ENCODE measurements around the gene ANKRD16.
"Not testable (repeated sequence)": the region's sequence is repeated elsewhere in the genome, so short reads cannot be mapped to it uniquely, and the experiment has no call there.

The ANKRD16 gene

GRCh38 chr10:5831446-5831782 lies 58.3 kb downstream of the ANKRD16 start:
- no peak for DNase-seq

- no peak for DNase-seq
Observed at GRCh38 chr10:5830629-5831445, 58.9 kb downstream of the ANKRD16 start.

- no peak for DNase-seq
Observed at GRCh38 chr10:5829267-5829666, 60.4 kb downstream of the ANKRD16 start.

DNA sequence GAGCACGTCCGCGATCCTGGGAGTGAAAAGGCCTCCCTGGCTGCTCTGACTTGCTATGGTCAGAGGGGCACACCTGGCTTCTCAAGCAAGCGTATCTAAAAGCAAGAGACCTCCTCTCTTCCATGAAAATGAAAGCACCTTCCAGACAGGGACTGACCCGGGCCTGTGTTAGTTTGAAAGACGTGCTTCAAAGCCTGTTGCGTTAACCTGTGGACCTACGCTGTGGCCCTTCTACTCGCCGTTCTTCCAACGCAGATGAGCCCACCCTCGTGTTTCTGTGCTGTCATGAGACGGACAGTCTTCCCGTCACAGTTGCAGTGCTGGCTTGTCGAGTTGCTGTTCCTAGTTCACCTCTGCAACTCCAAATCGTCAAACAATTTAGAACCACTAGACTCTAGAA lies 61.0 kb downstream of the ANKRD16 start:
- no peak for DNase-seq

GRCh38 chr10:5827841-5828240 lies 61.9 kb downstream of the ANKRD16 start:
- no peak for DNase-seq

GRCh38 chr10:5826511-5826910 lies 63.2 kb downstream of the ANKRD16 start:
- not testable (repeated sequence) for DNase-seq

- DNase-seq = no peak
Observed at GRCh38 chr10:5818894-5819293, 70.8 kb downstream of the ANKRD16 start.

DNA sequence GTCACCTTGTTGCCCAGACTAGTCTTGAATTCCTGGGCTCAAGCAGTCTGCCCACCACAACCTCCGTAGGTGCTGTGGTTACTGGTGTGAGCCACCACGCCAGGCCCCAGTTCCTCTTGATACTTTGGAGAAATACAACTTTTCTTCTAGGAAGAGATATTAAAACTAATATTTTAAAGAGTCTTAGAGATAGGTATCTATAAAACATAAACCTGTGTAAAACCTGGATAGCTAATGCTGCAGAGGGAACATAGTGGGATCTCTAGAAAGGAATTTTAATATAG lies 71.7 kb downstream of the ANKRD16 start:
- DNase-seq = no peak

- DNase-seq = no peak
Observed at GRCh38 chr10:5817322-5818047, 72.2 kb downstream of the ANKRD16 start.

- DNase-seq = no peak
Observed at GRCh38 chr10:5816170-5816569, 73.5 kb downstream of the ANKRD16 start.

DNA sequence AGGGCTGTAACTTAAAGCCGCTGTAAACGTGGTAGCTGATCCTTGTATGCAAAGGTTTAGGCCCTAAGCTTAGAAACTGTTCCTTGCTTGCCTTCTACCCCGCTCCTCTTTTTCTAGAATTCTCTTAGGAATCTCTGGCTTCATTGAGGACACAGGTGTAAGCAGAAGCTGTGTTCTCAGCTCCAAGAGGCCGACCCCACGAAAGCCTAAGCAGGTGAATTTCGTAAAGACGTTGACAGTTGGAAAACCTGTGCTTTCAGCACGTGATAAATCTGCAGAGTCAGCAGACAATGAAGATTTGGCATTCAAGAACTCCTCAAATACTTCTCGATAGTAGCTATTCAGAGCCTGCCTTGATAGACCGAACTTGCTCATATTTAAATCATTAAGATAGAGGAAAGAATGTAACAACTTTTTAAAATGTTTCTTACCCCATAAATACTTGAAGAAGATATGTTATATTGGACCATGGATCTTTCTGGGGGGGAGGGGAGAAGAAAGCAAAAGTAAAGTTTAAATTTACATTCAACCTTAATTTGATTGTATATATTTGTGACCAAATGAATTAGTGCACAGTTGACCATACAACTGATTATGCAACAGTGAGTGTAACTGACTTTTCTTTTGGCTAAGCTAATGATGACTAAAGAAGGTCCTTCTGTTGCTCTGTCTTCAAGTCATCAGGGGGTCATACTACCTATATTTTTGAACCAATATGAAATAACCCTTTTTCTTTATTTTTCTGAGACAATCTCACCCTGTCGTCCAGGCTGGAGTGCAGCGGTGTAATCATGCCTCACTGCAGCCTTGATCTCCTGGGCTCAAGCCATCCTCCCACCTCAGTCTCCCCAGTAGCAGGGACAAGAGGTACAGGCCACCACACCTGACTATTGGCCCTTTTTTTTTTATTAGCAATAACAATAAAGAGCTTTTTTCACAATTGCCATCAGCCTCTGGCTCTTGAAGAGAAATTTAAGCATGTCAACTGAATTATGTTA lies 75.3 kb downstream of the ANKRD16 start:
- peak; percentile 79 for DNase-seq

GRCh38 chr10:5813341-5814109 lies 76.2 kb downstream of the ANKRD16 start, which contains the start of gene GDI2:
Gene GDI2, minus strand, starts transcription at chr10:5813434. Its CDS starts 176 bp downstream, at chr10:5813258.
- DNase-seq = peak; percentile 98

- no peak for DNase-seq
Observed at GRCh38 chr10:5813091-5813340, 76.7 kb downstream of the ANKRD16 start.

- DNase-seq = peak; percentile 49
Observed at GRCh38 chr10:5812283-5813090, 77.2 kb downstream of the ANKRD16 start.
